Activated CD4-positive, alpha-beta T cell treated with anti-CD3 and anti-CD28 coated beads for 36 hours (primary cell): Measurements from ENCODE around the gene ATIC. TPM values are rescaled to one million over a fixed set of nuclear protein-coding genes. Genes with fewer than 3 reads are reported as not detected.

ENCODE experiments used
- ATAC-seq: fragments of 200-7000 bp; cut with Tn5 transposase; one replicate; pipeline ENCODE4 v1.10.0; 2021; ENCODE audit warnings: mild to moderate bottlenecking, moderate library complexity
- CTCF ChIA-PET: fragments of 350-600 bp; sonication (Branson Sonifier 250); formaldehyde crosslinking; loops from one replicate; lab custom pipeline; 2021; ENCODE audit warnings: antibody characterized with exemption; lab: Charles Lee
- POLR2A ChIA-PET: fragments of 350-600 bp; sonication (Branson Sonifier 250); formaldehyde crosslinking; loops from one replicate; lab custom pipeline; 2021; ENCODE audit warnings: antibody characterized with exemption, inconsistent platforms; lab: Charles Lee
- DNase-seq: peaks from one replicate; pipeline ENCODE4 v3.0.0-alpha.2; 2020
- H3K27ac Mint-ChIP-seq: one replicate; pipeline ENCODE4 v1.8.0; 2021; ENCODE audit warnings: mixed read lengths
- H3K27me3 Mint-ChIP-seq: one replicate; pipeline ENCODE4 v1.8.0; 2021; ENCODE audit warnings: mixed read lengths
- H3K36me3 Mint-ChIP-seq: one replicate; pipeline ENCODE4 v1.8.0; 2021; ENCODE audit warnings: low read depth, mixed read lengths
- H3K4me1 Mint-ChIP-seq: one replicate; pipeline ENCODE4 v1.8.0; 2021; ENCODE audit warnings: mixed read lengths
- H3K4me3 Mint-ChIP-seq: one replicate; pipeline ENCODE4 v1.8.0; 2021; ENCODE audit warnings: mild to moderate bottlenecking, moderate library complexity, mixed read lengths
- H3K9me3 Mint-ChIP-seq: one replicate; pipeline ENCODE4 v1.8.0; 2021; ENCODE audit warnings: low read depth, mixed read lengths
- intact Hi-C, 2 experiments: fragments of 100-400 bp; cut with DNase I in 1 of 2; cut with micrococcal nuclease in 1 of 2; formaldehyde crosslinking; loops; one replicate each; pipeline versions ENCODE4 v1.14.2 to v1.15.1; 2022 to 2024; cut with DNase I, micrococcal nuclease
- total RNA-seq, 2 experiments: library from RNA; stranded (reverse); gene quantifications; one replicate each; pipeline ENCODE4 v1.2.3, GENCODE V29; 2021

The ATIC gene
- total RNA-seq, 2 experiments from 2014 or later: 300 to 310 TPM

DNA sequence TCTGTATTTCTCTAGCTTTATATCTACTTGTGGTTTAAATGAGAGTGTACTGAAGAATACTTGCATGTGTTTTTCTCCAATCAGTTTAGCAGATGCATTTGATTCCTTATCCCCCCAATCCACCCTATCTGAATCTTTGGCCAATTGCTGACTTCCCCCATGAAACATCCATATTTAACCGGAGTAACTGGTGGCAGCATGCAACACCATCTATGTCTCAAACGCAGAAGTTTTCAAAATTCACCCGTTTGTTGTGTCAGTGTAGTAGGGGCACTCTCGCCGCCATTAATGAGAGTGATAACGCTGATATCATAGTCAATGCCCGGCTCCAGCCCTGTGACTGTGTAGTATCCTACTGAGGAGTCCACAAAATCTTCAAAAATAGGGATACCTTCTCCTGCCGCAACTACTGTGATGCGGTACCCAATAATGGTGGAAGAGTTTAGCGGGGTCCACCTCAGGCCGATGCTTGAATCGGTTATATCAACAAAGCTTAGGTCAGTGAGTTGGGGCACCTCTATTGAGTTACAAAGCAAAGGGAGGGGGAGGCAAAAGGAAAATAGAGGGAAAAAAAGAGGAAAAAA, 80.9 kb downstream of the ATIC start:
- no peak overlapping the region for H3K4me3 Mint-ChIP-seq
- no peak overlapping the region for H3K27ac Mint-ChIP-seq
- DNase-seq: no peak
- no peaks in the 10 kb centered on the region for H3K4me1 Mint-ChIP-seq
- H3K9me3 Mint-ChIP-seq: no peaks in the 10 kb centered on the region
- intact Hi-C loops: no loop called here
- ChIA-PET POLR2A (no interaction called here), CTCF (no interaction called here)
- no peaks in the 10 kb centered on the region for H3K27me3 Mint-ChIP-seq
- ATAC-seq: no peak
- no peaks in the 10 kb centered on the region for H3K36me3 Mint-ChIP-seq

DNA sequence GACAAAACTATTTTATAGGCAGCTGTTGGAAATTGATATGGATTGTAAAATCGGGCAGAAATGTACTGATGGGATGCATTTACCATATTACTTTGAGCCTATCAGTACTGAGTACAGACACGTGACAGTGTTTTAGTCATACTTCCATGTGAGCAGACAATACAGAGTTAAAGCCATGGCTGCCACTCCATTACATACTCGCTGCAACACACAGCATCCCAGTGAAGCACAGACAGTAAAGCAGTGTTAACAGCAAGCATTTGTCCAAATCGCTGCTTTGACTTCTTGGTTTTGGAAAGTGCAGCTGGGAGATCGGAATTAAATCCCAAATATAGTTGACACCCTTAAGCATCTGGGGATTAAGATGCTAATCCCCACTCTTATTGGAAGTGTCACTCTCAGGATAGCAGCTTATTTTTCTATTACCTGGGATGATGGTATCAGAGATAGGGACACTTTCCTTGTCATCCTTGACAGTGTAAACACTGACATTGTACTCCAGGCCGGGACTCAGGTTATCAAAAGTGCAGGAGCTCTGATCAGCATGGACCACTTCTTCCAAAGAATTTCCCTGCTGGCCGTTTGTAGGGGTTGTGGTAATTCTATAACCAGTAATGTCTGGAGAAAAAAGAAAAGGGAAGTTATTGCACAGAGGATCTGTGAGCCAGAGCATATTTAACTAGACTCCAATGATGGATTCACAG, 82.4 kb downstream of the ATIC start:
- Mint-ChIP-seq H3K9me3 (no peaks in the 10 kb centered on the region), H3K4me3 (no peak overlapping the region), H3K27me3 (no peaks in the 10 kb centered on the region), H3K4me1 (no peaks in the 10 kb centered on the region), H3K27ac (no peak overlapping the region), H3K36me3 (no peaks in the 10 kb centered on the region)
- ATAC-seq: no peak
- CTCF ChIA-PET: no interaction called here
- intact Hi-C loops: no loop called here
- no peak for DNase-seq
- POLR2A ChIA-PET: no interaction called here

DNA sequence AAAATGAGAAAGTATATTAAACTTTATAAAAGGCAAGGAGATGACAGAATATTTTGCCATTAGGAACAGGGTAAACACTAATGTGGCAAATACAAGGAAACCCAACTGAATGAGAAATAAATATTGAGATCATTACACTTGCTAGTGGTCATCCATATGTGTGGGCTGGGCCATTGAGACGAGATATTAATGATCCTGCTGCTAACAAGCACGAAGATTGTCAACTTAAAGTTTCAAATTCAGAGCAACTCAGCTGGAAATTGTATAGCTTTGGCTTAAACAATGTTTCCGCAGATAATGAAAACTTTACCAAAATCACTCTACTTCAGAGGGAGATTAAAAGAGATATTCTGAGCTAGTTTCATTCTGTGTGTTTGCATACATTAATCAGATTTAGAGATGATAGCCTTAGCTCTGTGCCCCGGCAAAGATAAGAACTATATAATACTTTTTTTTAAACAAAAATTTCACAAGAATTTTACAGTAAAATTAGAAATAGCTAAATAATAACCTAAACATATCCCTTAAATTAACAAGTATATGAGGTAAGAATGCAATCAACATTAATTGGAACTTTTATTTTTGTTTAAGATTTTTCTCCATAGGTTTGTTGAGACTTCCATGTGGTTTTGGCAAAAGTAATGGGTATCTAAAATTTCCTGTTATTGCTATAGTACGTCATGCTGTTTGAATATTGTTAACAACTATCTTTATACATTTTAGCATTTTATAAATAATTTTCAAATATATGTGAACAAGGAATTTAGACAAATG, 84.0 kb downstream of the ATIC start:
- H3K27ac Mint-ChIP-seq: no peak overlapping the region
- H3K4me1 Mint-ChIP-seq: no peaks in the 10 kb centered on the region
- ATAC-seq: no peak
- ChIA-PET POLR2A (no interaction called here), CTCF (no interaction called here)
- no peaks in the 10 kb centered on the region for H3K36me3 Mint-ChIP-seq
- H3K27me3 Mint-ChIP-seq: no peaks in the 10 kb centered on the region
- H3K4me3 Mint-ChIP-seq: no peak overlapping the region
- intact Hi-C loops: no loop called here
- DNase-seq: no peak
- H3K9me3 Mint-ChIP-seq: no peaks in the 10 kb centered on the region

DNA sequence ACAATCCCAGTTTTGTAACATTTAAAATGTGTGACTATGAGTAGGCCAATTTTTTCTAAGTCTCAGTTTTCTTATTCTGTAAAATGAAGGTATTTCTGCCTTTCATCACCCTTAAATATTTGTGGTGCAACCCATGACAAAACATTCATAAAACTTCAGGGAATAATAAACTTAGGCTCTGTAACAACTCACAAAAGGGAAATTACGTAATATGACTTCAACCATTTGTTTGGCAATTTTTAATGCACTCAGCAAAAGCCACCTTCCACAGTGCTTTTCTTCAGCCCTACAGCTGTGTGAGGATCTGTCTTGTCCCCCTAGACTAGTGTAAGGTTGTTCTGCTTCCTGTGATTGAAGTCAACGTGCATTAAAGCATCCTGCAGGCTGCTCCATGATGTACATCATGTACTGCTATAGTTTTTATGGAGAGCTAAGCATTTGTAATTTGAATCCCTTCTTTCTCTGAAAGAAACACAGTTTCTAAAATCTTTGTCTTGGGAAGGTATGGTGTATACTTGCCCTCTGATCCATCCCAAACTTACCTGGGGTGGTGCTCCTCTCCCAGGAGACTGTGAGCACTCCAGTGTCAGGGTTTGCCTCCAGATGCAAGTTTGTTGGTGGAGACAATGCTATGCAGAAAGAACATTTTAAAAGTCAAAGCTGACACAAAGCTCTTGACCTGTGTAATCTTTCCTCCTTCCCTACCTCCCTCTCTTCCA, 84.9 kb downstream of the ATIC start:
- ChIA-PET POLR2A (no interaction called here), CTCF (interaction anchor here (0.6 kb wide), 1 partner anchor 127 kb away, joined by 3 read pairs; no protein-coding TSS in a partner anchor)
- H3K27ac Mint-ChIP-seq: no peak overlapping the region
- H3K4me1 Mint-ChIP-seq: no peaks in the 10 kb centered on the region
- no peak for ATAC-seq
- intact Hi-C loops: no loop called here
- H3K27me3 Mint-ChIP-seq: no peaks in the 10 kb centered on the region
- H3K36me3 Mint-ChIP-seq: no peaks in the 10 kb centered on the region
- DNase-seq: no peak
- H3K9me3 Mint-ChIP-seq: no peaks in the 10 kb centered on the region
- H3K4me3 Mint-ChIP-seq: no peak overlapping the region

DNA sequence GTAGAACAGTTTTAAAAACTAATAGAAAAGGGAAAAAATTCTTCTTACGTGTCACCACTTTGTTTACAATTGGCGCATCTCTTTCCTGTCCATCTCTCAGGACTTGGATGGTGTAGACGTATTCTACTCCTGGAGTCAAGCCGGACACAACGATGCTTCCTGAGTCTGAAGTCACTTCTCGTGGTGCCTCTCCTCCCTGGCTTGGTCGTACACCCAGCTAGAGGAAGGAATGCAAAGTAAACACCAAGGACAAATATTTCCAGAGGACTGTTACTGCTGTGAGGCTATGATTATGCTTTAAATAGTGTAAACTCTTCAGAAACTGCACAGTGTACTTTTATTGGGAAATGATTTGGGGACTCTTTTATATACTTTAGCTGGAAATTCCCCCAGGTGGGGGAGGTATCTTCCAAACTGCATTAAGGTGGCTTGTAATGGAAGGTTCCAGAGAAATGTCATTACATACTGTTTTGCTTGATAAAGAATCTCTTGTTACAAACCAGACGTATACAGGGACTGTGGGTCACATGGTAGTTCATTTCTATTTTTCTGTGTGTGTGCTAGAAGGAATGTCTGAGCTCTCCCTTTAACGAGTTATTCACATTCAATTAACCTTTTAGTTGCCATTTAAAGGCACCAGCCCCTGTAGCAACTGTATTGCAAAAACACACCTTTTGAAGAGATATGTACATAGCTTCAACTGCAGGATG, 85.9 kb downstream of the ATIC start:
- no peak for ATAC-seq
- Mint-ChIP-seq H3K9me3 (no peaks in the 10 kb centered on the region), H3K27ac (no peak overlapping the region), H3K4me1 (no peaks in the 10 kb centered on the region), H3K4me3 (no peak overlapping the region), H3K27me3 (no peaks in the 10 kb centered on the region), H3K36me3 (no peaks in the 10 kb centered on the region)
- POLR2A ChIA-PET: no interaction called here
- no peak for DNase-seq
- intact Hi-C loops: no loop called here
- CTCF ChIA-PET: interaction anchor here (0.6 kb wide), 1 partner anchor 128 kb away, joined by 3 read pairs; no protein-coding TSS in a partner anchor

DNA sequence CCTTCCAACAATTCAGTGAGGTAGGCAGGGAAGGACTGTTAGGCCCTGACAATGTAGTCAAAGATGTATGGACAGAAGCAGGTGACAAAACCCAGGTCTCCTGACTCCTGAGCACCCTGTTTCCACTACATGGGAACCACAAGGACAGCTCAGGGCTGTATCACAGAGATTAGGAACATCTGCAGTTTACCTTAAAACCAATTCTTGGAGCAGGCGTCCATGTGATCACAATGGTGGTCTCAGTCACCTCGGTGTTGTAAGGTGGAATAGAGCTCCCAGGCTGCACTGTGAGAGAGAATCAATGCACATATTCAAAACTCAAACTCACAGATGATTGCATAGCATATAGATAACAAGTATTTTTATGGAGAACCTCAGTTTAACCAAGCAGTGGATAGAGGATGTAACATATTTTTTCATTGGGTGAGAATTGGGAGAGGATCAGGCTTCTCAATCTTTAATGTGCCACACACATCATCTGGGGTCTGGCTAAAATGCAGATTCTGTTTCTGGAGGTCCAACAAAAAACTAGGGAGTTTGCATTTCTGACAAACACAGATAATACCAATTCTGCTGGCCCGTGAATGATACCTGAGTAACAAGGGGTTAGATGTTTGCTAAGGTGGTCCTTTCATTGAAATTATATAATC, 87.3 kb downstream of the ATIC start:
- ATAC-seq (no peak), DNase-seq (no peak)
- CTCF ChIA-PET: no interaction called here
- Mint-ChIP-seq H3K36me3 (no peaks in the 10 kb centered on the region), H3K27me3 (no peaks in the 10 kb centered on the region), H3K4me1 (no peaks in the 10 kb centered on the region), H3K27ac (no peak overlapping the region), H3K9me3 (no peaks in the 10 kb centered on the region), H3K4me3 (no peak overlapping the region)
- intact Hi-C loops: no loop called here
- POLR2A ChIA-PET: no interaction called here

Other genes with a start within 250 kb of the ATIC start
- not detected for gene ABCA12, start 173.4 kb upstream of the ATIC start, total RNA-seq
- gene FN1, start 124.0 kb downstream of the ATIC start, total RNA-seq: under 1 TPM; 0.59 to 0.70 TPM